GM12878 (cell line): Measurements from ENCODE around the gene MFSD6.

ENCODE experiments used
- ATF2 ChIP-seq: IDR thresholded peaks from 2 replicates; pipeline ENCODE4 v1.6.1; 2012; ENCODE audit warnings: low read length, inconsistent platforms
- CREB1 ChIP-seq: IDR thresholded peaks from 2 replicates; pipeline ENCODE4 v1.6.1; 2012; ENCODE audit warnings: low read depth, mild to moderate bottlenecking, inconsistent platforms
- CTCF ChIP-seq, 3 experiments: IDR thresholded peaks in 2 of 3; conservative IDR thresholded peaks in 1 of 3; 2 replicates each; pipeline ENCODE4 v1.5.1; 2011; ENCODE audit warnings: low read depth in 3 of 3, low read length in 3 of 3, mild to moderate bottlenecking in 3 of 3, control low read depth in 2 of 3, moderate library complexity in 2 of 3, inconsistent platforms in 1 of 3, mixed read lengths in 1 of 3; ENCODE audit not compliant: control insufficient read depth in 2 of 3, insufficient read depth in 1 of 3; ENCODE audit errors: extremely low read depth in 1 of 3
- EP300 ChIP-seq, 2 experiments: fragments of 150-350 bp in 1 of 2; IDR thresholded peaks; 2 replicates each; pipeline ENCODE4 v1.6.1; 2011 to 2012; ENCODE audit warnings: low read depth in 2 of 2, low read length in 2 of 2, borderline replicate concordance in 1 of 2, improper control_type of control experiment in 1 of 2, inconsistent platforms in 1 of 2; ENCODE audit not compliant: control insufficient read depth in 1 of 2
- EZH2 ChIP-seq: IDR thresholded peaks from 2 replicates; pipeline ENCODE4 v1.6.1; 2012; ENCODE audit warnings: low read depth, mild to moderate bottlenecking, control low read depth, inconsistent platforms, low read length, borderline replicate concordance; ENCODE audit not compliant: control insufficient read depth
- HCFC1 ChIP-seq: fragments of 150-350 bp; IDR thresholded peaks from 2 replicates; pipeline ENCODE4 v1.6.1; 2014; ENCODE audit warnings: low read length
- MAX ChIP-seq: IDR thresholded peaks from 2 replicates; pipeline ENCODE4 v1.6.1; 2012; ENCODE audit warnings: low read depth, low read length, improper control_type of control experiment
- POU2F2 ChIP-seq: IDR thresholded peaks from 3 replicates; pipeline ENCODE4 v1.6.1; 2011; ENCODE audit warnings: low read depth, mild to moderate bottlenecking, low read length, borderline replicate concordance
- RCOR1 ChIP-seq: conservative IDR thresholded peaks from 2 replicates; pipeline ENCODE4 v1.6.1; 2012; ENCODE audit warnings: low read depth, low read length, improper control_type of control experiment
- REST ChIP-seq: IDR thresholded peaks from 2 replicates; pipeline ENCODE4 v1.6.1; 2012; ENCODE audit warnings: mild to moderate bottlenecking, low read depth, low read length
- USF2 ChIP-seq: IDR thresholded peaks from 2 replicates; pipeline ENCODE4 v1.6.1; 2011; ENCODE audit warnings: low read depth, low read length, improper control_type of control experiment, borderline replicate concordance
- ZSCAN29 ChIP-seq: fragments of 450-650 bp; IDR thresholded peaks from 2 replicates; pipeline ENCODE4 v1.6.1; 2017; ENCODE audit warnings: mild to moderate bottlenecking, moderate library complexity

- TF ChIP-seq USF2 (no peak), CTCF (IDR thresholded peaks at IDR 0.05 in 2 of 3, conservative IDR thresholded peaks at IDR 0.05 in 1 of 3; ENCODE audit: control insufficient read depth in 2 of 3, extremely low read depth in 1 of 3, insufficient read depth in 1 of 3, low read depth in 3 of 3, low read length in 3 of 3) (no peak), POU2F2 (no peak), EP300 (IDR thresholded peaks at IDR 0.05; ENCODE audit: borderline replicate concordance in 1 of 2, control insufficient read depth in 1 of 2, low read depth in 2 of 2, low read length in 2 of 2) (no peak), REST (no peak), ZSCAN29 (no peak), EZH2 (no peak), ATF2 (no peak), RCOR1 (no peak), HCFC1 (no peak), MAX (no peak), CREB1 (no peak)
Observed at GRCh38 chr2:190367091-190367490, 41.1 kb upstream of the MFSD6 start.
